GM12892 (cell line): ENCODE measurements around the gene TNFRSF8.

ENCODE experiments used
- POLR2A ChIP-seq: IDR thresholded peaks from 2 replicates; pipeline ENCODE4 v1.6.1; 2011; ENCODE audit warnings: low read depth, low read length, control low read depth
- POLR2AphosphoS5 ChIP-seq: IDR thresholded peaks from 2 replicates; pipeline ENCODE4 v1.6.1; 2011; ENCODE audit warnings: low read depth, low read length, control low read depth

DNA sequence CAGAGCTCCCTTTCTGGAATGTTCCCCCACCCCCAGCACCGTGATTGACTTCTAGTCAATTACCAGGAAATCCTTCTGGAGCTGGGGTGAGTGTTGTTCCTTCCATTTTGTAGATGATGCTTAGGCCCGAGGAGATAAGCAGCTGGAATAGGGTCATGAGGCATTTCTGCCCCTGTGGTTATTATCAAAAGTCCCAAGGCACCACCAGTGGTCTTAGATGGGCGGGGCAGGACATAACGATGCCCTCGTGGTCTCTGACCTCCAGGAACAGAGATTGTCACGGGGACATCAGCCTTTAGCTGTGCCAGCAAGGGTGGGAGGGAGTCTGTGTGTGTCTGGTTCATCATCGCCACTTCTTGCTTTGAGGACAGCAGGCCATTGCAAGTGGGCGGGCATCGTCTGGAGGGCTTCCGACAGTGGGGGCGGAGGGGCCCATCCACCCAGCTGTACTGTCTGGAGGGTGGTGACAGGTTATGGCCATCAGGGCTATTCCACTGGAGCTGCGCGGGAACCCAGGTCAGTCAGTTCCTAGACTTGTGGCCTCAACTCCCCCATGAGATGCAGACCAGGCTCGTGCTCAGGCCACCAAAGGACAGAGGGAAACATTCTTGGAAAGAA, 22.6 kb downstream of the TNFRSF8 start:
- TF ChIP-seq POLR2AphosphoS5 (no peak), POLR2A (no peak)
